ENCODE results near the gene APBB1IP. TPM values are rescaled to one million over a fixed set of nuclear protein-coding genes. Genes with fewer than 3 reads are reported as not detected.

Gene APBB1IP
- total RNA-seq, 6 experiments from 2014 or later = 30.7 to 37.6 (median 35.5) TPM

DNA sequence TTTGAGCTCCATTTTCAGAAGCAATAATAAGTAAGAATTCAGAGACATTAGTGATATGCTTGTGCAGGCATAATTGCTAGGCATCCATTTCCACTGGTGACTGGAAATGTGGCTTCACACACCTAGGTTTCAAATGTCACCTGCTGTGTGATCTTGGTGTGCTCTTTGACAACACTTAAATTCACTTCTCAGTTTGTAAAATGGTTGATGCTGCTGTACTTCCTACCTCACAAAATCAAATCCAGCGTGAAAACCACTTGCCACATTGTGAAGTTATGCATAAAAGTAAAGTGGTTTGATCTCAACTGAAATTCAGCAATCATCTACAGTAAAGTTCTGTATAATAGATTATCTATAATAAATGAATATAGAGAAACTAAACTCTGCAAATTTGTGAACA, 82.4 kb downstream of the APBB1IP start:
- Mint-ChIP-seq H3K4me3 (no peak overlapping the region), H3K27me3 (ENCODE audit: insufficient read depth) (no peaks in the 10 kb centered on the region), H3K4me1 (ENCODE audit: low read depth) (peaks cover 8% of the 10 kb centered on the region), H3K36me3 (ENCODE audit: low read depth) (peaks cover 17% of the 10 kb centered on the region), H3K27ac (no peak overlapping the region), H3K9me3 (no peaks in the 10 kb centered on the region)
- TF ChIP-seq, protein P1, sequence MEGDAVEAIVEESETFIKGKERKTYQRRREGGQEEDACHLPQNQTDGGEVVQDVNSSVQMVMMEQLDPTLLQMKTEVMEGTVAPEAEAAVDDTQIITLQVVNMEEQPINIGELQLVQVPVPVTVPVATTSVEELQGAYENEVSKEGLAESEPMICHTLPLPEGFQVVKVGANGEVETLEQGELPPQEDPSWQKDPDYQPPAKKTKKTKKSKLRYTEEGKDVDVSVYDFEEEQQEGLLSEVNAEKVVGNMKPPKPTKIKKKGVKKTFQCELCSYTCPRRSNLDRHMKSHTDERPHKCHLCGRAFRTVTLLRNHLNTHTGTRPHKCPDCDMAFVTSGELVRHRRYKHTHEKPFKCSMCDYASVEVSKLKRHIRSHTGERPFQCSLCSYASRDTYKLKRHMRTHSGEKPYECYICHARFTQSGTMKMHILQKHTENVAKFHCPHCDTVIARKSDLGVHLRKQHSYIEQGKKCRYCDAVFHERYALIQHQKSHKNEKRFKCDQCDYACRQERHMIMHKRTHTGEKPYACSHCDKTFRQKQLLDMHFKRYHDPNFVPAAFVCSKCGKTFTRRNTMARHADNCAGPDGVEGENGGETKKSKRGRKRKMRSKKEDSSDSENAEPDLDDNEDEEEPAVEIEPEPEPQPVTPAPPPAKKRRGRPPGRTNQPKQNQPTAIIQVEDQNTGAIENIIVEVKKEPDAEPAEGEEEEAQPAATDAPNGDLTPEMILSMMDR (IDR thresholded peaks at IDR 0.05) = no peak
- no peak for DNase-seq

DNA sequence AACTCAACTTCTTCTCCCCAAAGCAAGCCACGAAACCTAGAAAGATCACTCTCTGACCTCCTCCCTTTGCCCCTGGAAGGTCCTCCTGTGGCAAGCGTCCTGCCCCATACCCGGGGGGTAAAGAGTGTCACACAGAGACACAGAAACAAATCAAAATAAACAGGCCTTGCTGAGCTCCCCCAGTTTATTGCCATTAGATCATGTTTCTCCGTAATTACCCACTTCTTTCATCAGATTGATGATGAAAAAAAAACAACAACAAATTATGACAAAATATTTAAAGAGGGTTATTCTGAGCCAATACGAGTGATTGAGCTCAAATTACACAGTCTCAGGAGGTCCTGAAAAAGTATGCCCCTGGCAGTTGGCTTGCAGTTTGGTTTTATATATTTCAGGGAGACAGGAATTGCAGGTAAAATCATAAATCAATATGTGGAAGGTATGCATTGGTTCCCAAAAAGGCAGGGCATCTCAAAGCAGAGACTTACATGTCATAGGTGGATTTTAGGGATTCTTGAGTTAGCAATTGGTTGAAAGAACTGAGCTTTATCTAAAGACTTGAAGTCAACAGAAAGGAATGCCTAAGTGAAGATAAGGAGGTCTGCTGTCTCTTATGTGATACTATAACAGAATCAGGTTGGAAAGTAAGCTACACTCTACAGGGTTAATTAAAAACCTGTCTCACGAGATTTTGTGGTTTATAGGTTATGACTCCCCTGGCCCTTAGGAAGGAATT, 86.2 kb downstream of the APBB1IP start:
- TF ChIP-seq, protein P1 (IDR thresholded peaks at IDR 0.05) = no peak
- no peaks in the 10 kb centered on the region for H3K27me3 Mint-ChIP-seq (ENCODE audit: insufficient read depth)
- H3K9me3 Mint-ChIP-seq = no peaks in the 10 kb centered on the region; the same call in 1 of the 2 replicates
- H3K4me3 Mint-ChIP-seq = no peak overlapping the region
- H3K36me3 Mint-ChIP-seq (ENCODE audit: low read depth) = peaks cover 12% of the 10 kb centered on the region
- no peak for DNase-seq
- no peak overlapping the region for H3K27ac Mint-ChIP-seq
- peaks cover 8% of the 10 kb centered on the region for H3K4me1 Mint-ChIP-seq (ENCODE audit: low read depth)

DNA sequence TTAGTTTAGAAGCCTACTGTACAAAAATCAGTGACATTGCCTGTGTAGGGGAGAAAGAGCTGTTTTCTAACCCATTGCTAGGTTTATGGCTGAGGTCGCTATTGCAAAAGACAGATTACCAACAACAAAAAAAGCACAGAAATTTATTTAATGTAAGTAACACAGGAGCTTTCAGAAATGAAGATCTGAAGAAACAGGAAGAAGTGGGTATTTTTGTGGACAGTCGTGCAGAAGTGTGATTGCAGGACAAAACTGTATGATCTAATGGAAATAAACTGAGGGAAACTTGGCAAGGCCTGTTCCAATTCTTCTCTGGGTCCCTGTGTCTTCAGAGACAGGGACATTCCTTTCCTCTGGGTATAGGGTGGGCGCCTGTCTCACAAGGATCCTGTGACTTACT, 87.4 kb downstream of the APBB1IP start:
- Mint-ChIP-seq H3K36me3 (ENCODE audit: low read depth) (peaks cover under 1% of the 10 kb centered on the region; the same call in 1 of the 2 replicates), H3K9me3 (no peaks in the 10 kb centered on the region; the same call in 1 of the 2 replicates), H3K4me1 (ENCODE audit: low read depth) (peaks cover 8% of the 10 kb centered on the region), H3K27me3 (ENCODE audit: insufficient read depth) (no peaks in the 10 kb centered on the region), H3K4me3 (no peak overlapping the region), H3K27ac (no peak overlapping the region)
- DNase-seq = no peak
- TF ChIP-seq, protein P1 (IDR thresholded peaks at IDR 0.05) = no peak

DNA sequence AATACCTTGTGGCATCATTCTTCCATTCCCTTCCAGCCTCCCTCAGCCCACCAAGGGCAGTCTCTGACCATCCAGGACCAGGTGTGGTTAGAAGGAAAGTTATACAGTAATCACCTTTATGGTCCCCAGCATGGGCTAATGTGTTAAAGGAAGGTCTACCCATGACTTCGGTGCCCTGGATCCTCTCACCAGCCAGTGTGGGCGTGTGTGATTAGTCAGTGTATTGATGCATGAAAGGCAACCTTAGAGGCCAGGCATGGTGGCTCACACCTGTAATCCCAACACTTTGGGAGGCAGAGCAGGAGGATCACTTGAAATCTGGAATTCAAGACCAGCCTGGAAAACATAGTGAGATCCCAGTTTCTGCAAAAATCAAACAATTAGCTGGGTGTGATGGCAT, 88.9 kb downstream of the APBB1IP start:
- H3K27me3 Mint-ChIP-seq (ENCODE audit: insufficient read depth) = no peaks in the 10 kb centered on the region
- H3K27ac Mint-ChIP-seq = no peak overlapping the region
- no peaks in the 10 kb centered on the region; the same call in 1 of the 2 replicates for H3K9me3 Mint-ChIP-seq
- no peak for DNase-seq
- H3K4me3 Mint-ChIP-seq = no peak overlapping the region
- H3K36me3 Mint-ChIP-seq (ENCODE audit: low read depth) = no peaks in the 10 kb centered on the region; the same call in 1 of the 2 replicates
- H3K4me1 Mint-ChIP-seq (ENCODE audit: low read depth) = peaks cover 8% of the 10 kb centered on the region
- TF ChIP-seq, protein P1 (IDR thresholded peaks at IDR 0.05) = no peak

DNA sequence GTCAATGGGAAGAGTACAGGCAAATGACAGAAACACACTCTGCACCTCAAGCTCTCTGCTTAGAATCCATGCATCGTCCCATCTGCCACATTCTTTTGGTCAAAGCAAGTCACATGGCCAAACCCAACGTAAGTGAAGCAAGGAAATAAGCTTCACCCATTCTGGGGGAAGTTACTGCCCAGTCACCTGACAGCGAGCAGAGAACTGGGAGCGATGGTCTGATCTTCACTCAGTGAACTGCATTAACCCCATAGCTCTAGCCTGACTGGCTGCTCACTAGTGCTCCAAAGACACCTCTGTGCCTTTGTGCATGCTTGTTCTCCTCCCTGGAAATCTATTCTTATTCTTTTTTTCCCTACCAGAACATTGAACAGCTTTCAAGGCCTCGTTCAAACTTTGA, 89.9 kb downstream of the APBB1IP start:
- no peaks in the 10 kb centered on the region for H3K27me3 Mint-ChIP-seq (ENCODE audit: insufficient read depth)
- H3K4me3 Mint-ChIP-seq = no peak overlapping the region
- H3K36me3 Mint-ChIP-seq (ENCODE audit: low read depth) = no peaks in the 10 kb centered on the region; the same call in 1 of the 2 replicates
- H3K9me3 Mint-ChIP-seq = no peaks in the 10 kb centered on the region; the same call in 1 of the 2 replicates
- DNase-seq = no peak
- TF ChIP-seq, protein P1 (IDR thresholded peaks at IDR 0.05) = no peak
- no peak overlapping the region for H3K27ac Mint-ChIP-seq
- peaks cover 8% of the 10 kb centered on the region for H3K4me1 Mint-ChIP-seq (ENCODE audit: low read depth)
